Ammon's horn (tissue), 1 donor: ENCODE data around the gene ID2.

ENCODE experiments used
- DNase-seq: peaks from one replicate; pipeline ENCODE4 v3.0.0-alpha.2; 2016; ENCODE audit warnings: low spot score

The ID2 gene

DNA sequence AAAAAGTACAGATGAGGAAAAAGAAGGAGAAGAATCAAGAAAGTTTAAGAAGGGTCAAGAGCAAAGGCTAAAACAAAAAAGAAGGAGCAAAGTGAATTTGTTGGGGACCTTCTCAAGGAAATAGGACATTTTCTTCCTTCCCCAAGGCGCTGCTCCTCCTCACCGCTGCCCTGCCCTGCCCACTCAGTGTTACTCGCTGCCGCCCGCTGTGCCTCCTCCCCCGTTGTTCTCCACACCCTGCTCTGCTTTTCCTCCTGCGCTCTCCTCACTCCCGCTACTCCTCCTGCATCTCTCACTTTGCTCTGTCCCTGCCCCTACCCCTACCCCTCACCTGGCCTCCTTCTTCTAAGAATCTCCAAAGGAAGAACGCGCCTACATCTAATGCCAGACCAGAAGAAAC is 50.7 kb downstream of the ID2 start:
- no peak for DNase-seq
